Erythroblast (primary cell): Measurements from ENCODE around the gene KIF20B.

Source experiments
- GATA1 ChIP-seq: IDR thresholded peaks from 2 replicates; pipeline ENCODE4 v1.6.1; 2011; ENCODE audit warnings: low read depth, mild to moderate bottlenecking, control low read depth, low read length, moderate library complexity
- POLR2A ChIP-seq: IDR thresholded peaks from 2 replicates; pipeline ENCODE4 v1.6.1; 2011; ENCODE audit warnings: mild to moderate bottlenecking, low read length

DNA sequence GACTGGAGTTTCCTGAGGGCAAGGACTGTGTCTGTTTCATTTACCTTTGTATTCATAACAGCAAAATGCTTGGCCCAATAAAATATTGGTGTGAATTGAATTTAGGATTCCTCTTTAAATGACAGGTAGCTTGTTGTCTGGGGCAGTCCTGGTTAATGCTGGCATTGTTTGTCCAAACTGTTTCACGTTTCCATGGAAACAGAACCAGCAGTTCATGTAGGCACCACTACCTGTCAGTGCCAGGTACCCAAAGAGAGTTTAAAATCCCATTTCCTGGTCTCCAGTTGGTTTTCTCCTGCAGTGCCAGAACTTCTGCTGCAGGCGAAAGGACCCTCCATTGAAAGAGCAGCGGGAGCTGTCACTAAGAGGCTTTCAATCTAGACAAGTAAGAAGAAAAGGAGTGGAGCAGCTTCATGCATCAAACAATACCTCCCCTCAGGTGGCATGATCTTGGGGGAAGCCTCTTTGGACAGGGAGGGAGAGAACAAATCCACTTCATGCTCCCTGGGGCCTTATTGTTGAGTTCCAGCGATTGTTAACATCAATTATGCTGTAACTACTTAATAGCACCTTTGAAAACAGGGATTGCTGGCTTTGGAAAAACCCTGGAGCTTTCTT is 109.6 kb downstream of the KIF20B start:
- TF ChIP-seq POLR2A: no peak
- no peak for TF ChIP-seq GATA1
